A673 (cell line): ENCODE results near the gene PTPN1.

ENCODE experiments used
- CTCF ChIP-seq: fragments of 300-800, 200-600 bp; sonication (generic); conservative IDR thresholded peaks from 2 replicates; pipeline ENCODE4 v1.5.1; 2017; ENCODE audit warnings: low read depth, mild to moderate bottlenecking, antibody characterized with exemption, low read length, moderate library complexity, mixed read lengths
- EZH2 ChIP-seq: fragments of 200-600 bp; sonication (generic); IDR thresholded peaks from 2 replicates; pipeline ENCODE4 v1.6.1; 2017; ENCODE audit warnings: borderline replicate concordance, low read depth, mild to moderate bottlenecking, mixed read lengths, antibody characterized with exemption, low read length; ENCODE audit not compliant: poor library complexity, severe bottlenecking

- TF ChIP-seq EZH2 (no peak), CTCF (no peak)
These were observed 51.3 kb downstream of the PTPN1 start for GRCh38 chr20:50561379-50562078.
